B cell (primary cell): Measurements from ENCODE around the gene LMTK3. TPM values are rescaled to one million over a fixed set of nuclear protein-coding genes. Genes with fewer than 3 reads are reported as not detected.

Experiments
- ATAC-seq: fragments of 200-7000 bp; cut with Tn5 transposase; one replicate; pipeline ENCODE4 v1.10.0; 2021; ENCODE audit warnings: low read depth, mild to moderate bottlenecking, moderate number of reproducible peaks, moderate library complexity
- CTCF ChIA-PET: fragments of 350-600 bp; sonication (Branson Sonifier 250); formaldehyde crosslinking; loops from one replicate; lab custom pipeline; 2021; ENCODE audit warnings: antibody characterized with exemption, inconsistent platforms; lab: Charles Lee
- POLR2A ChIA-PET: fragments of 350-600 bp; sonication (Branson Sonifier 250); formaldehyde crosslinking; loops from one replicate; lab custom pipeline; 2021; ENCODE audit warnings: antibody characterized with exemption; lab: Charles Lee
- DNase-seq: peaks from one replicate; pipeline ENCODE4 v3.0.0; 2013
- H2AFZ ChIP-seq: 2 replicates; pipeline ENCODE4 v1.6.1; 2012; ENCODE audit warnings: mild to moderate bottlenecking, low read depth, low read length; ENCODE audit not compliant: insufficient read depth, poor library complexity, severe bottlenecking
- H3K27ac ChIP-seq, 2 donors: 1 replicate in 1 of 2; 2 replicates in 1 of 2; pipeline ENCODE4 v1.5.1; 2012 to 2013; ENCODE audit warnings: low read length in 2 of 2, mild to moderate bottlenecking in 2 of 2, moderate library complexity in 1 of 2
- H3K27me3 ChIP-seq, 4 experiments: fragments of 200-600 bp in 1 of 4; sonication (generic) in 1 of 4; replicated peaks in 1 of 4; 1 replicate in 2 of 4; 2 replicates in 2 of 4; pipeline versions ENCODE4 v1.6.1 to v1.7.0; 2013 to 2016; ENCODE audit warnings: low read length in 3 of 4, mild to moderate bottlenecking in 2 of 4, mixed read lengths in 1 of 4, moderate library complexity in 1 of 4; ENCODE audit not compliant: insufficient read depth in 4 of 4, control insufficient read depth in 3 of 4; ENCODE audit errors: control extremely low read depth in 1 of 4
- H3K36me3 ChIP-seq, 2 experiments: replicated peaks in 1 of 2; 1 replicate in 1 of 2; 2 replicates in 1 of 2; pipeline versions ENCODE4 v1.6.1 to v1.7.1; 2013; ENCODE audit warnings: low read length in 1 of 2; ENCODE audit not compliant: insufficient read depth in 2 of 2, control insufficient read depth in 1 of 2; ENCODE audit errors: control extremely low read depth in 1 of 2, extremely low read depth in 1 of 2
- H3K4me1 ChIP-seq, 2 donors: fragments of 200-600 bp in 1 of 2; sonication (generic) in 1 of 2; 1 replicate in 1 of 2; 2 replicates in 1 of 2; pipeline versions ENCODE4 v1.5.1 to v1.6.1; 2013 to 2017; ENCODE audit warnings: low read length in 2 of 2; ENCODE audit not compliant: control insufficient read depth in 2 of 2, insufficient read depth in 2 of 2
- H3K4me2 ChIP-seq: replicated peaks from 2 replicates; pipeline ENCODE3; 2012; ENCODE audit warnings: mild to moderate bottlenecking, low read depth, low read length; ENCODE audit not compliant: poor library complexity, severe bottlenecking
- H3K4me3 ChIP-seq, 5 experiments: fragments of 200-600 bp in 1 of 5; sonication (generic) in 1 of 5; 1 replicate in 3 of 5; 2 replicates in 2 of 5; pipeline versions ENCODE4 v1.5.1 to v1.7.0; 2011 to 2016; ENCODE audit warnings: low read length in 4 of 5, mild to moderate bottlenecking in 4 of 5, low read depth in 2 of 5, control low read depth in 1 of 5, moderate library complexity in 1 of 5; ENCODE audit not compliant: insufficient read depth in 1 of 5; ENCODE audit errors: control extremely low read depth in 1 of 5, extremely low read depth in 1 of 5
- H3K79me2 ChIP-seq: fragments of 200-600 bp; sonication (generic); one replicate; pipeline ENCODE4 v1.6.0; 2016; ENCODE audit warnings: low read length; ENCODE audit not compliant: control insufficient read depth, insufficient read depth
- H3K9ac ChIP-seq: fragments of 200-600 bp; sonication (generic); 2 replicates; pipeline ENCODE4 v1.6.1; 2017; ENCODE audit warnings: mild to moderate bottlenecking, low read length, moderate library complexity
- H3K9me3 ChIP-seq, 3 donors: one replicate each; pipeline versions ENCODE4 v1.6.1 to v1.7.1; 2013; ENCODE audit warnings: low read length in 2 of 3; ENCODE audit not compliant: control insufficient read depth in 2 of 3, insufficient read depth in 1 of 3; ENCODE audit errors: control extremely low read depth in 1 of 3
- H4K20me1 ChIP-seq: 2 replicates; pipeline ENCODE4 v1.6.0; 2012; ENCODE audit warnings: mild to moderate bottlenecking, low read length; ENCODE audit not compliant: insufficient read depth, control insufficient read depth, poor library complexity, severe bottlenecking
- H3K27ac Mint-ChIP-seq: one replicate; pipeline ENCODE4 v1.8.0; 2021; ENCODE audit warnings: mixed read lengths
- H3K27me3 Mint-ChIP-seq: one replicate; pipeline ENCODE4 v1.8.0; 2021; ENCODE audit warnings: mixed read lengths
- H3K4me1 Mint-ChIP-seq: one replicate; pipeline ENCODE4 v1.8.0; 2021; ENCODE audit warnings: mixed read lengths
- H3K4me3 Mint-ChIP-seq: one replicate; pipeline ENCODE4 v1.8.0; 2021; ENCODE audit warnings: mixed read lengths
- H3K9me3 Mint-ChIP-seq: one replicate; pipeline ENCODE4 v1.8.0; 2022; ENCODE audit warnings: mixed read lengths; ENCODE audit not compliant: insufficient read depth
- EZH2 ChIP-seq: IDR thresholded peaks from 2 replicates; pipeline ENCODE4 v1.6.1; 2012; ENCODE audit warnings: borderline replicate concordance, low read depth, mild to moderate bottlenecking, moderate library complexity, low read length; ENCODE audit not compliant: insufficient read depth, poor library complexity, severe bottlenecking
- WGBS: methylation state at CpG from one replicate; pipeline ENCODE4 v1.1.5; 2013; ENCODE audit warnings: missing lambda C conversion rate; ENCODE audit not compliant: insufficient coverage; 5-methylcytosine and 5-hydroxymethylcytosine counted together
- intact Hi-C: fragments of 100-400 bp; cut with micrococcal nuclease; formaldehyde crosslinking; loops from one replicate; pipeline ENCODE4 v1.10.0; 2022
- polyA plus RNA-seq: library from polyadenylated mRNA; depleted of rRNA; stranded (reverse); fragments of >200 nt; gene quantifications from 2 replicates; pipeline ENCODE4 v1.2.3, GENCODE V29; 2012
- total RNA-seq, 2 donors: library from RNA; stranded (reverse); fragments of 120-200 nt in 1 of 2; gene quantifications; 1 replicate in 1 of 2; 2 replicates in 1 of 2; pipeline versions ENCODE4 v1.2.3 to v1.2.4, GENCODE V29; 2013 to 2022
- TF ChIP-seq, protein P1 (sequence below): fragments of 200-600 bp; IDR thresholded peaks from one replicate; pipeline ENCODE4 v1.8.0; 2022; ENCODE audit warnings: antibody characterized with exemption, mild to moderate bottlenecking

Gene LMTK3
- total and polyA plus RNA-seq, 2 donors (not counting 1 experiment from before 2014, with no cell fraction given), result 0.19 to 1.6 TPM

DNA sequence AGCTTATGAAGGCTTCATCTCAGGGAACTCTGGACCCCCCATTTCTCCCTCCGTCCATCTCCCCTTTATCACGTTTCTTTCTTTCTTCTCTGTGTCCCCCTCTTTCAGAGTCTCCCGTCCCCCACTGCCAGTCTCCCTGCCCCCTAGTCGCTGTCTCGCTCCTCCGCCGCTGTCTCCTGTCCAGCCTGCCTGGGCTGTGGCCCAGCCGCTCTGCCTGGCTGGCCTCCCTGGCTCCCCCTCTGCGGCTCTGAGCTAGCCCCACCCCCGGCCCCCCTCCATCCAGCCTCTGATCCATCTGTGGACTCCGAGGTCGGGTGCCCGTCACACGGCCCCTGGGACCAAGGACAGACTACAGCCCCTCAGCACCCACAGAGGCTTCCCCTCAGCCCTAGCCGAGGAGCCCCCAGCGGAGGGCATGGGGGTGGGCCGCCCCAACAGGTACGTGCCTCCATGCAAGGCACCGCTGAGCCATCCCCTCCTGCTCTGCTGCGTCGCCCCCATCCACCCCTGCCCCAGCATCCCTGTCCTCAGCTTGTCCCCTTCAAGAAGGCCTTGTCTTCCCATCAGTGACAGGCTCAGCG lies 57.4 kb downstream of the LMTK3 start:
- ChIA-PET POLR2A (interaction anchor here (0.7 kb wide), 1 partner anchor 144 kb away, joined by 4 read pairs; no protein-coding TSS in a partner anchor), CTCF (no interaction called here)
- intact Hi-C loops, result no loop called here
- H3K4me1 Mint-ChIP-seq, result peaks cover 8% of the 10 kb centered on the region
- H3K27me3 Mint-ChIP-seq, result no peaks in the 10 kb centered on the region
- no peak overlapping the region for H3K9ac ChIP-seq
- no peaks in the 10 kb centered on the region for H3K9me3 Mint-ChIP-seq
- H3K9me3 ChIP-seq, result no peaks in the 10 kb centered on the region
- H3K4me1 ChIP-seq, result peaks cover 0 to 6% of the 10 kb centered on the region in 2 donors
- H3K79me2 ChIP-seq, result peaks cover 23% of the 10 kb centered on the region
- no peak overlapping the region for H3K4me2 ChIP-seq
- WGBS, result 98% methylated on average over 21 of the region's 22 CpGs
- H3K4me3 Mint-ChIP-seq, result no peak overlapping the region
- H3K4me3 ChIP-seq, result no peak overlapping the region
- H4K20me1 ChIP-seq, result peaks cover 38% of the 10 kb centered on the region
- no peaks in the 10 kb centered on the region for H3K27me3 ChIP-seq
- DNase-seq (no peak), ATAC-seq (no peak)
- H3K27ac ChIP-seq, result no peak overlapping the region
- no peak overlapping the region for H3K27ac Mint-ChIP-seq
- no peak overlapping the region for H2AFZ ChIP-seq
- peaks cover 0 to 61% of the 10 kb centered on the region in 2 experiments for H3K36me3 ChIP-seq
- TF ChIP-seq EZH2, result no peak
- TF ChIP-seq, protein P1, sequence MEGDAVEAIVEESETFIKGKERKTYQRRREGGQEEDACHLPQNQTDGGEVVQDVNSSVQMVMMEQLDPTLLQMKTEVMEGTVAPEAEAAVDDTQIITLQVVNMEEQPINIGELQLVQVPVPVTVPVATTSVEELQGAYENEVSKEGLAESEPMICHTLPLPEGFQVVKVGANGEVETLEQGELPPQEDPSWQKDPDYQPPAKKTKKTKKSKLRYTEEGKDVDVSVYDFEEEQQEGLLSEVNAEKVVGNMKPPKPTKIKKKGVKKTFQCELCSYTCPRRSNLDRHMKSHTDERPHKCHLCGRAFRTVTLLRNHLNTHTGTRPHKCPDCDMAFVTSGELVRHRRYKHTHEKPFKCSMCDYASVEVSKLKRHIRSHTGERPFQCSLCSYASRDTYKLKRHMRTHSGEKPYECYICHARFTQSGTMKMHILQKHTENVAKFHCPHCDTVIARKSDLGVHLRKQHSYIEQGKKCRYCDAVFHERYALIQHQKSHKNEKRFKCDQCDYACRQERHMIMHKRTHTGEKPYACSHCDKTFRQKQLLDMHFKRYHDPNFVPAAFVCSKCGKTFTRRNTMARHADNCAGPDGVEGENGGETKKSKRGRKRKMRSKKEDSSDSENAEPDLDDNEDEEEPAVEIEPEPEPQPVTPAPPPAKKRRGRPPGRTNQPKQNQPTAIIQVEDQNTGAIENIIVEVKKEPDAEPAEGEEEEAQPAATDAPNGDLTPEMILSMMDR, result no peak
